Upper lobe of right lung (tissue), 1 donor: ENCODE measurements around the gene KIN. TPM values are rescaled to one million over a fixed set of nuclear protein-coding genes. Genes with fewer than 3 reads are reported as not detected.
"Not testable (repeated sequence)": the region's sequence is repeated elsewhere in the genome, so short reads cannot be mapped to it uniquely, and the experiment has no call there.

Experiments
- ATAC-seq: fragments of 200-7000 bp; cut with Tn5 transposase; one replicate; pipeline ENCODE4 v1.9.1; 2020; ENCODE audit warnings: mild to moderate bottlenecking, moderate library complexity
- DNase-seq: peaks from one replicate; pipeline ENCODE4 v3.0.0-alpha.2; 2020
- H3K27ac ChIP-seq: fragments of 200-600 bp; one replicate; pipeline ENCODE4 v1.8.0; 2022
- H3K27me3 ChIP-seq: fragments of 200-600 bp; one replicate; pipeline ENCODE4 v1.8.0; 2022; ENCODE audit warnings: mild to moderate bottlenecking
- H3K36me3 ChIP-seq: fragments of 200-600 bp; one replicate; pipeline ENCODE4 v1.8.0; 2022
- H3K4me1 ChIP-seq: fragments of 200-600 bp; one replicate; pipeline ENCODE4 v1.8.0; 2022
- H3K4me3 ChIP-seq: fragments of 200-600 bp; one replicate; pipeline ENCODE4 v1.8.0; 2022; ENCODE audit warnings: mild to moderate bottlenecking
- H3K9me3 ChIP-seq: fragments of 200-600 bp; one replicate; pipeline ENCODE4 v1.8.0; 2022
- CTCF ChIP-seq: fragments of 200-600 bp; IDR thresholded peaks from one replicate; pipeline ENCODE4 v1.8.0; 2022; ENCODE audit warnings: antibody characterized with exemption
- intact Hi-C: fragments of 100-400 bp; cut with DNase I; formaldehyde crosslinking; loops from one replicate; pipeline ENCODE4 v1.11.0; 2022
- total RNA-seq: library from RNA; stranded (reverse); fragmentation: NEBNext Ultra II Directional; extraction: Animal tissue kit (Norgen Biotek cat#: 25700); gene quantifications from one replicate; pipeline ENCODE4 v1.2.1, GENCODE V29; 2021
- donor health status: DM: no; HTN: yes; CAD: no; lungs with severe emphysema.

Gene KIN
- total RNA-seq, 1 donor from 2014 or later, result 11.9 TPM

- Histone ChIP-seq H3K4me1 (no peaks in the 10 kb centered on the region), H3K4me3 (no peak overlapping the region), H3K36me3 (no peaks in the 10 kb centered on the region), H3K27me3 (no peaks in the 10 kb centered on the region), H3K27ac (no peak overlapping the region), H3K9me3 (no peaks in the 10 kb centered on the region)
- intact Hi-C loops, result no loop called here
- DNase-seq (no peak), ATAC-seq (no peak)
- no peak for TF ChIP-seq CTCF
These were observed 69.1 kb downstream of the KIN start for GRCh38 chr10:7718685-7719084.

GRCh38 chr10:7717767-7718166 is 70.0 kb downstream of the KIN start:
- no peaks in the 10 kb centered on the region for H3K36me3 ChIP-seq
- H3K27ac ChIP-seq, result no peak overlapping the region
- DNase-seq (no peak), ATAC-seq (no peak)
- intact Hi-C loops, result no loop called here
- no peaks in the 10 kb centered on the region for H3K4me1 ChIP-seq
- no peaks in the 10 kb centered on the region for H3K27me3 ChIP-seq
- TF ChIP-seq CTCF, result no peak
- H3K9me3 ChIP-seq, result no peaks in the 10 kb centered on the region
- H3K4me3 ChIP-seq, result no peak overlapping the region

- no peak overlapping the region for H3K27ac ChIP-seq
- no peaks in the 10 kb centered on the region for H3K4me1 ChIP-seq
- intact Hi-C loops, result no loop called here
- H3K4me3 ChIP-seq, result no peak overlapping the region
- H3K9me3 ChIP-seq, result no peaks in the 10 kb centered on the region
- no peaks in the 10 kb centered on the region for H3K27me3 ChIP-seq
- no peak for TF ChIP-seq CTCF
- DNase-seq (no peak), ATAC-seq (no peak)
- no peaks in the 10 kb centered on the region for H3K36me3 ChIP-seq
These were observed 72.3 kb downstream of the KIN start for GRCh38 chr10:7715515-7715914.

- ATAC-seq, DNase-seq, H3K27me3 ChIP-seq, H3K9me3 ChIP-seq, H3K4me3 ChIP-seq, H3K4me1 ChIP-seq, intact Hi-C loops, H3K27ac ChIP-seq, H3K36me3 ChIP-seq: not testable (repeated sequence)
These were observed 76.7 kb downstream of the KIN start for GRCh38 chr10:7711075-7711474.

GRCh38 chr10:7710446-7710845 is 77.3 kb downstream of the KIN start:
- Histone ChIP-seq H3K36me3 (no peaks in the 10 kb centered on the region), H3K4me3 (no peak overlapping the region), H3K9me3 (no peaks in the 10 kb centered on the region), H3K27ac (no peak overlapping the region), H3K27me3 (no peaks in the 10 kb centered on the region), H3K4me1 (no peaks in the 10 kb centered on the region)
- intact Hi-C loops, result no loop called here
- DNase-seq (no peak), ATAC-seq (no peak)
- no peak for TF ChIP-seq CTCF

GRCh38 chr10:7708832-7709231 is 79.0 kb downstream of the KIN start:
- no peak for DNase-seq
- intact Hi-C loops, result no loop called here
- no peak overlapping the region for H3K27ac ChIP-seq
- no peaks in the 10 kb centered on the region for H3K4me1 ChIP-seq
- H3K27me3 ChIP-seq, result no peaks in the 10 kb centered on the region
- no peak overlapping the region for H3K4me3 ChIP-seq
- ATAC-seq, result no peak
- H3K36me3 ChIP-seq, result no peaks in the 10 kb centered on the region
- no peaks in the 10 kb centered on the region for H3K9me3 ChIP-seq
- TF ChIP-seq CTCF, result no peak
